ENCODE results near the gene ANKUB1.

ANKUB1 gene

DNA sequence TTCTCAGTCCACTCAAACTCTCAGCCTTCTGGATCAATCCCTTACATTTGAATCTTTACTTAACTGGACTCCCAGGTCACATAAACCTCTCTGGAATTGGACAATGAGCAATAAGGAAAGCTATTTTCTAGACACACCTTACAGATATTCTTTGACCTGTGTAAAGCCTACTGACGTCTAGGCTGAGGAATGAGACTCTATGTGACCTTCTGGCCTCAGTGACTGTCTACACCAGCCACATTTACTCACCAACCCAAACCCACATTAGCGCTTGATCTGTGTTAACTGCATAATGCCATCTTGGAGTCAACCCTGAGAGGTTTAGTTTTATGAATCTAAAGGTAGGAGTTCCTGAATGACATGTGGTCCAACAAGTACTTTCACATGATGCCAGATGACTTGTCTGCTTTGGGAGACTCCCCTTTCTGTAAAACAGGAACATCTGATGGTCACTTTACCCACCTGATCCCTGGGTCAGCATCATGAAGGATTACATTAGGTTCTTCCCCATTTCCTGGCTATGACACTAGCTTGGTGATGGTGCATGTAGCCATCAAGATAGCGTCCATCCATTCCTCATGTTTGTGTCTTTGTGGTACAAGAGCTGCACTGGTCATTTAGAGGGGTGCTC, 28.7 kb downstream of the ANKUB1 start:
- DNase-seq (ENCODE audit: insufficient read length, low spot score), result no peak
- TF ChIP-seq, protein P1, sequence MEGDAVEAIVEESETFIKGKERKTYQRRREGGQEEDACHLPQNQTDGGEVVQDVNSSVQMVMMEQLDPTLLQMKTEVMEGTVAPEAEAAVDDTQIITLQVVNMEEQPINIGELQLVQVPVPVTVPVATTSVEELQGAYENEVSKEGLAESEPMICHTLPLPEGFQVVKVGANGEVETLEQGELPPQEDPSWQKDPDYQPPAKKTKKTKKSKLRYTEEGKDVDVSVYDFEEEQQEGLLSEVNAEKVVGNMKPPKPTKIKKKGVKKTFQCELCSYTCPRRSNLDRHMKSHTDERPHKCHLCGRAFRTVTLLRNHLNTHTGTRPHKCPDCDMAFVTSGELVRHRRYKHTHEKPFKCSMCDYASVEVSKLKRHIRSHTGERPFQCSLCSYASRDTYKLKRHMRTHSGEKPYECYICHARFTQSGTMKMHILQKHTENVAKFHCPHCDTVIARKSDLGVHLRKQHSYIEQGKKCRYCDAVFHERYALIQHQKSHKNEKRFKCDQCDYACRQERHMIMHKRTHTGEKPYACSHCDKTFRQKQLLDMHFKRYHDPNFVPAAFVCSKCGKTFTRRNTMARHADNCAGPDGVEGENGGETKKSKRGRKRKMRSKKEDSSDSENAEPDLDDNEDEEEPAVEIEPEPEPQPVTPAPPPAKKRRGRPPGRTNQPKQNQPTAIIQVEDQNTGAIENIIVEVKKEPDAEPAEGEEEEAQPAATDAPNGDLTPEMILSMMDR (IDR thresholded peaks at IDR 0.05; ENCODE audit: insufficient read depth, missing control alignments), result no peak
- no peak for FAIRE-seq

DNA sequence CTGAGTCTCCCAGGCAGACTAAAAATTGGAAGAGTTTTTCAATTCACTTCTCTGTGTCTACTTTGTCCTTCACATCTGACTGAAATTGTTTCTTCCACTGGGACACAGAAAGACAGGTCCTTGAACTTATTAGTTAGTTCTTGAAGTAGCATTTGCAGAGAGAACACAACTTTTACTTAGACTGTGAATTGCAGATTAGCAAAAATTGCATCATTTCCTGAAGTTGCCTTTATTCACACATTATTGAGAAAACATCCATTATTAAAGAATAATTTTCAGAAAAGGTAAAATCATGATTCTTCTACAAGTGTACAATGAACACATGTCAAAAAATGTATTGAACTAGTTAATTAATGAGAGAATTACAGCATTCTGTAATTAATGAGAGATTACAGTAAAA, 38.6 kb downstream of the ANKUB1 start:
- FAIRE-seq, result no peak
- TF ChIP-seq, protein P1 (IDR thresholded peaks at IDR 0.05; ENCODE audit: insufficient read depth, missing control alignments), result no peak
- DNase-seq (ENCODE audit: insufficient read length, low spot score), result no peak

DNA sequence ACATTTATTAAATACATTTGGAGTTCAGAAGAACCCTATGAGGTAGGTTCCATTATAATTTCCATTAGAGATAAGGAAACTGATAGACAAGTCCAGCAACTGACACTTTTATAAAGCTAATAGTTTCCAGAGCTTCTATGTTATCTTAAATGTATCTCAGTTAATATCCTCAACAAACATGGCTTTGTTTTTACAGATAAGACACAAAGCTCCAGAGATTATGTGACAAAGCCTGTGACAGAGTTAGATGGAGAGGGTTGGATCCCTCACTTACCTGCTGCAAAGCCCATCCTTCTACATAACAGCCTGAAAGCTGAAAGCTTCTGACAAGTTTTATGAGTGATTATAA, 39.6 kb downstream of the ANKUB1 start:
- TF ChIP-seq, protein P1 (IDR thresholded peaks at IDR 0.05; ENCODE audit: insufficient read depth, missing control alignments), result no peak
- DNase-seq (ENCODE audit: insufficient read length, low spot score) (no peak), FAIRE-seq (no peak)

DNA sequence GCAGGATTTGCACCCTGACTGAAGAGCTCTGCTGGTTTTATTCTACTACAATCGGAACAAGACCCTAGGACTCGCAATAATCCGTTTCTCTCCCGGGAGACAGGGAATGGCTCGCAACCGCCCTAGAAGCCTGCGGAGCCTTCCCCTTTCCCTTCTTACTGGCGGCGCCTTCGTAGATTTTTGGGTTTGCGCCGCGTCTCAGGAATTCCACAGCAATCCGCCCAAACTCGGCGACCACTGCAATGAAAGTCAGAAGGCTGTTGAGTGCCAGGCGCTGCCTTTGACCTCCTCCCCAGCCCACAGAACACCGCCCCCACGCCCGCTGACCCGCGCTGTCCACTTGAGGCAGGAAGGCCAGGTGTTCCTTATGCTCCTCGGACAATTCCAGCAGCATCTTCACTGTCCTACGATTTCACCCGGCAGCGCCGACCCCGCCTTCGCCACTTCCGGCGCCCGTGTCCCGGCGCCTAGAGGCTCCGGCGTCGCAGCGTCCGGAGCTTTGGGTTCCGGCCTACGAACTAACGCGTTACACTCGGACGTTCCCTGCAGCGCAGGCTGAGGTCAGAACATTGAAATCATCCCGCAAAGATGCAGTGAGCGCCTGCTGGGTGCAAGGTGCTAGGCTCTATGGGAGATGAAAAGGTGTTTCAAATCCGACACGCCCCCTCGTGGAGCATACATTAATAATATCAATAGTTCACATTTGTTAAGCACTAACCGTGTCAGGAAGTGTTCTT, 40.1 kb downstream of the ANKUB1 start, which contains the start of gene COMMD2:
TSS of gene COMMD2 (minus strand) at position 439 of the 737 bp plus-strand sequence. CDS start at position 394, 45 bp downstream.
- no peak for FAIRE-seq
- TF ChIP-seq, protein P1 (IDR thresholded peaks at IDR 0.05; ENCODE audit: insufficient read depth, missing control alignments), result peak; percentile 29

DNA sequence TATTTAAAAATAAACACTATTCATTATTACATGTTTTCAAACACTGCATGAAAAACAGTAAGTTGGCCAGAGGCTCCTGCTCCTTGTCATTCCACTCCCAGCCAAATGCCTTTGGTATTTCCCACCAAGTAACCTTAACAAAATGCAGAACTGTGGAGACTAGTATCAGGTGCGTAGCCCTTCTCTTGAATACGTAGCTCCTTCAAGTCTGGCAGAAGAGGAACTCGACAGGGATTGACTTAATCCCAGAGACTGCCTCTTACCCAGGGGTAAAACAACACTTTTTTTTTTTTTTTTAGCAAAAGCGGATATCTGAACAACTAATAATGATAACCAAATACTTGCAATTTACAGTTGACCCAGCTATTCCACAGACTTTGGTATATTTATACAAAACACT, 40.8 kb downstream of the ANKUB1 start:
- no peak for DNase-seq (ENCODE audit: insufficient read length, low spot score)
- no peak for FAIRE-seq
- TF ChIP-seq, protein P1 (IDR thresholded peaks at IDR 0.05; ENCODE audit: insufficient read depth, missing control alignments), result no peak

More for the DNA sequence above, 40.1 kb downstream of the ANKUB1 start, which contains the start of gene COMMD2:
- peak; percentile 28 for DNase-seq (ENCODE audit: insufficient read length, low spot score)

DNA sequence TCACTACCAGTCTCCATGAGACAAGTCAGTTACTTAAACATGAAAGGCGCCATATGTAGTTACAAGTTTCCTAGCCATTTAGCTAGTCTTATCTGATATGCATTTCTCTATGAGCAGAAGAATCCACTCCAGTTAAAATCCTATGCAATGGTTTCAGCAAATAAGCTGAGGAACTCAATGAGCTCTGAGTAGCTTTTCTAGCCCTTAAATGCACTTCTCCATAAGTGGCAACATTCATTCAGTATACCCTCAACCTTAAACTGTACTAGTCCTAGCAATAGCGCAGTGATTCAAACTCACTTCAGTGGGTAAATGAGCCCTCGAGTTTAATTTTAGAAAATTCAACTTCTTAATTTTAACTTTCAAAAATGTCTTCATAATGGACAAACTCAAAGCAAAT, 47.7 kb downstream of the ANKUB1 start:
- no peak for FAIRE-seq
- TF ChIP-seq, protein P1 (IDR thresholded peaks at IDR 0.05; ENCODE audit: insufficient read depth, missing control alignments), result no peak

DNA sequence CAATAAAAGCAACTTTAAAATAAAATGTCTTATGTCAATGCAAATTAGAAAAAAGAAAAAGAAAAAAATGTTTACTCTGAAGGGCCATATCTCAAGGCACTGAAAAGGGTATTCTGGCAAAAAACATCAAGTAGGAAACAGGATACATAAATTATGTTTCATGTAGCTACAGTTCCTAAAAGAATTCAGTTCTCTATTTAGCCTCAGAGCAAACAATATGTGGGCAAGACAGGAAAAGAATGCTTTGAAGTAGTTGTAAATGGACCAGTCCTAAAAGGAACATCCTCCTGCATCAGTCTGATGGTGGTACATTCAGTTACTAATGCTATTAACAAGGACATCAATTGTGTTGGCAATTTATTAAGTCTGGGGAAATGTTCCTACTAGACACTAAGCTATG, 48.2 kb downstream of the ANKUB1 start:
- FAIRE-seq (no peak), DNase-seq (ENCODE audit: insufficient read length, low spot score) (no peak)
- TF ChIP-seq, protein P1 (IDR thresholded peaks at IDR 0.05; ENCODE audit: insufficient read depth, missing control alignments), result no peak

More for the DNA sequence above, 47.7 kb downstream of the ANKUB1 start:
- no peak for DNase-seq (ENCODE audit: insufficient read length, low spot score)
